Hepatocyte (in vitro differentiated cells): ENCODE results near the gene MICAL2. TPM values are rescaled to one million over a fixed set of nuclear protein-coding genes. Genes with fewer than 3 reads are reported as not detected.

ENCODE experiments used
- DNase-seq: peaks from one replicate; pipeline ENCODE4 v3.0.0-alpha.2; 2016; ENCODE audit warnings: low spot score
- H2AFZ ChIP-seq: fragments of 200-600 bp; sonication (generic); 2 replicates; pipeline ENCODE4 v1.6.0; 2016; ENCODE audit warnings: antibody characterized with exemption, mild to moderate bottlenecking
- H3K27ac ChIP-seq: fragments of 200-600 bp; sonication (generic); 2 replicates; pipeline ENCODE4 v1.5.1; 2016; ENCODE audit warnings: mild to moderate bottlenecking
- H3K27me3 ChIP-seq: fragments of 200-600 bp; sonication (generic); 2 replicates; pipeline ENCODE4 v1.6.1; 2016
- H3K36me3 ChIP-seq: fragments of 200-600 bp; sonication (generic); replicated peaks from 2 replicates; pipeline ENCODE4 v1.5.1; 2016; ENCODE audit warnings: low read depth; ENCODE audit not compliant: insufficient read depth
- H3K4me1 ChIP-seq: fragments of 200-600 bp; sonication (generic); 2 replicates; pipeline ENCODE4 v1.5.1; 2016; ENCODE audit warnings: mild to moderate bottlenecking, moderate library complexity; ENCODE audit not compliant: insufficient read depth
- H3K4me2 ChIP-seq: fragments of 200-600 bp; sonication (generic); 2 replicates; pipeline ENCODE4 v1.6.0; 2016
- H3K4me3 ChIP-seq: fragments of 200-600 bp; sonication (generic); 2 replicates; pipeline ENCODE4 v1.5.1; 2016; ENCODE audit warnings: mild to moderate bottlenecking
- H3K79me2 ChIP-seq: fragments of 200-600 bp; sonication (generic); 2 replicates; pipeline ENCODE4 v1.6.0; 2017; ENCODE audit warnings: mild to moderate bottlenecking
- H3K9me2 ChIP-seq: fragments of 200-600 bp; sonication (generic); replicated peaks from 2 replicates; pipeline ENCODE4 v1.6.0; 2017; ENCODE audit warnings: mild to moderate bottlenecking; ENCODE audit not compliant: insufficient read depth
- H3K9me3 ChIP-seq: fragments of 200-600 bp; sonication (generic); 2 replicates; pipeline ENCODE4 v1.5.1; 2016; ENCODE audit warnings: low read depth, mild to moderate bottlenecking
- H4K20me1 ChIP-seq: fragments of 200-600 bp; sonication (generic); 2 replicates; pipeline ENCODE4 v1.6.0; 2016; ENCODE audit warnings: mild to moderate bottlenecking; ENCODE audit not compliant: insufficient read depth, poor library complexity, severe bottlenecking
- EZH2 ChIP-seq: fragments of 200-600 bp; sonication (generic); IDR thresholded peaks from 2 replicates; pipeline ENCODE4 v1.6.1; 2016; ENCODE audit warnings: antibody characterized with exemption, mild to moderate bottlenecking, borderline replicate concordance
- EZH2phosphoT487 ChIP-seq: fragments of 200-600 bp; sonication (generic); IDR thresholded peaks from one replicate; pipeline ENCODE4 v1.6.1; 2018; ENCODE audit warnings: antibody characterized with exemption, mild to moderate bottlenecking, low read depth, moderate library complexity; ENCODE audit not compliant: unreplicated experiment, severe bottlenecking
- WGBS: methylation state at CpG from one replicate; pipeline ENCODE4 v1.1.6; 2016; ENCODE audit warnings: low lambda C conversion rate; ENCODE audit errors: missing lambda C conversion rate; 5-methylcytosine and 5-hydroxymethylcytosine counted together
- polyA plus RNA-seq: library from polyadenylated mRNA; unstranded; fragments of >200 nt; fragmentation: Nextera tagmentation; extraction: Ambion mirVana; gene quantifications from 2 replicates; pipeline ENCODE4 v1.2.1, GENCODE V29; 2016
- total RNA-seq: library from RNA; depleted of rRNA; stranded (reverse); fragments of >200 nt; gene quantifications from 2 replicates; pipeline ENCODE4 v1.2.3, GENCODE V29; 2014
- TF ChIP-seq, protein P1 (sequence below): fragments of 200-600 bp; sonication (generic); IDR thresholded peaks from 2 replicates; pipeline ENCODE4 v1.5.1; 2016; ENCODE audit warnings: antibody characterized with exemption, mild to moderate bottlenecking; ENCODE audit not compliant: poor library complexity

Gene MICAL2
- total and polyA plus RNA-seq, 2 experiments from 2014 or later: 36.8 to 56.0 TPM

DNA sequence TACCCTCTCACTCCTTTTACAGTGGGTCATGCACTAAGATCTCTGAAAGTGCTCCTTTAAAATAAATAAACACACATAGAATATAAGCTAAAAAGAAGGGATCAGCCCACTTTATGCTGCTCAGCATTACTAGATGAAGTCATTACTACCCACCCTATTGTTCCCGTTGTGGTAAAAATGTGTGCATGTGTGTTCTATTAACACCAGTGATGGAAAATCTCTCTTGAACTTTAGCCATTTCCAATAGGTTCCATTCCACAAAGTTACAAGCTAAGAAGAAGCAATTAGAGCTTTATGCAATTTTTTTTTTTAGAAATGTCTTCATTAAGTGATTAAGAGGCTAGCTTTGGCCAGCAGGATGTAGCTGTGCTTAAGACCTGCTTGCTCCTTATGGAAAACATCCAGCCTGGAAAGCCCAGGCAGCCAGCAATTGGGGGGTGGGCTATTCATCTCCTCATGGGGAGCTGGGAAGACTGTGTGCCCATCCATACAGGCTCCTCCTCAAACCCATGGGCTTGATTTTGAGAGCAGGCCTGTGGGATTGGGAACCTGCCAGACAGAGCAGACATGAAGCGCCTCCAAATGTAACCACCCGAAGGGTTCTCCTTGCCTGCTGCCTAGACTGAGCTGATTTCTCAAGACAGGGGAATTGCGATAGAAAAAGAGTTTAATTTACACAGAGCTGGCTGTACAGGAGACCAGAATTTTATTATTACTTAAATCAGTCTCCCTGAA lies 174.1 kb downstream of the MICAL2 start:
- Histone ChIP-seq H2AFZ (no peak overlapping the region), H3K4me3 (no peak overlapping the region), H3K9me3 (no peaks in the 10 kb centered on the region), H3K27me3 (no peaks in the 10 kb centered on the region), H3K4me1 (peaks cover 30% of the 10 kb centered on the region), H3K79me2 (no peaks in the 10 kb centered on the region), H4K20me1 (no peaks in the 10 kb centered on the region), H3K27ac (peak overlapping the region; percentile 56), H3K9me2 (no peaks in the 10 kb centered on the region), H3K36me3 (no peaks in the 10 kb centered on the region), H3K4me2 (no peak overlapping the region)
- TF ChIP-seq, protein P1, sequence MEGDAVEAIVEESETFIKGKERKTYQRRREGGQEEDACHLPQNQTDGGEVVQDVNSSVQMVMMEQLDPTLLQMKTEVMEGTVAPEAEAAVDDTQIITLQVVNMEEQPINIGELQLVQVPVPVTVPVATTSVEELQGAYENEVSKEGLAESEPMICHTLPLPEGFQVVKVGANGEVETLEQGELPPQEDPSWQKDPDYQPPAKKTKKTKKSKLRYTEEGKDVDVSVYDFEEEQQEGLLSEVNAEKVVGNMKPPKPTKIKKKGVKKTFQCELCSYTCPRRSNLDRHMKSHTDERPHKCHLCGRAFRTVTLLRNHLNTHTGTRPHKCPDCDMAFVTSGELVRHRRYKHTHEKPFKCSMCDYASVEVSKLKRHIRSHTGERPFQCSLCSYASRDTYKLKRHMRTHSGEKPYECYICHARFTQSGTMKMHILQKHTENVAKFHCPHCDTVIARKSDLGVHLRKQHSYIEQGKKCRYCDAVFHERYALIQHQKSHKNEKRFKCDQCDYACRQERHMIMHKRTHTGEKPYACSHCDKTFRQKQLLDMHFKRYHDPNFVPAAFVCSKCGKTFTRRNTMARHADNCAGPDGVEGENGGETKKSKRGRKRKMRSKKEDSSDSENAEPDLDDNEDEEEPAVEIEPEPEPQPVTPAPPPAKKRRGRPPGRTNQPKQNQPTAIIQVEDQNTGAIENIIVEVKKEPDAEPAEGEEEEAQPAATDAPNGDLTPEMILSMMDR: no peak
- no peak for TF ChIP-seq EZH2phosphoT487
- TF ChIP-seq EZH2: no peak
- 57% methylated on average over 4 of the region's 4 CpGs for WGBS
- DNase-seq: no peak

DNA sequence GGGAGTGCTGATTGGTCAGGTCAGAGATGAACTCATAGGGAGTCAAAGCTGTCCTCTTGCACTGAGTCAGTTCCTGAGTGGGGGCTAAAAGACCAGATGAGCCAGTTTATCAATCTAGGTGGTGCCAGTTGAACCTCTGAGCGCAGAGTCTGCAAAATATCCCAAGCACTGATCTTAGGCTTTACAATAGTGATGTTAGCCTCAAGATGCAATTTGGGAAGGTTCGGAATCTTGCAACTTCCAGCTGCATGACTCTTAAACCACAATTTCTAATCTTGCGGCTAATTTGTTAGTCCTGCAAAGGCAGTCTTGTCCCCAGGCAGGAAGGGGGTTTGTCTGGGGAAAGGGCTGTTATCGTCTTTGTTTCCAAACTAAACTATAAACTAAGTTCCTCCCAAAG lies 174.7 kb downstream of the MICAL2 start:
- 67% methylated on average over 4 of the region's 4 CpGs for WGBS
- H3K27me3 ChIP-seq: no peaks in the 10 kb centered on the region
- peaks cover 28% of the 10 kb centered on the region for H3K4me1 ChIP-seq
- H3K9me2 ChIP-seq: no peaks in the 10 kb centered on the region
- no peaks in the 10 kb centered on the region for H3K9me3 ChIP-seq
- no peaks in the 10 kb centered on the region for H3K36me3 ChIP-seq
- H3K79me2 ChIP-seq: no peaks in the 10 kb centered on the region
- no peak overlapping the region for H3K4me2 ChIP-seq
- no peak overlapping the region for H2AFZ ChIP-seq
- peak overlapping the region; percentile 56 for H3K27ac ChIP-seq
- H3K4me3 ChIP-seq: no peak overlapping the region
- DNase-seq: no peak
- TF ChIP-seq, protein P1: no peak
- TF ChIP-seq EZH2phosphoT487 (no peak), EZH2 (no peak)
- H4K20me1 ChIP-seq: no peaks in the 10 kb centered on the region

DNA sequence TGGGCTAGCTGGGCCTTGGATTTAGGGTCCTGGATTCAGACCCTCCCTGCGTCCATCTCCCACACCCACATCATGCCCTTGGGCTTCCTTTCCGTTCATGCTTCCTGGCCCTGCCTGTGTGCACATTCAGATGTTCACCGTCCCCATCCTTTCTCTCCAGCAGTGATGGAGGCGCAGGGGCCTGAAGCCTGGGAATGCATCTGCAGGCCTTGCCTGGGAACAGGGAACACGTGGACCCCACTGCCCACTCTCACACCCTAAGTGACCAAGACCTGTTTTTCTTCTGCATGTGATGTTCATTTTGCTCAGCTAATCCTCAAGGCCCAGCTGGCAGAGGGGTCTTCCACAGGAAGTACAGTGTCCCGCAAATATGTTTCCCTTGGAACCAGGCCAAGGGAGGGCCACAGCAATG lies 175.4 kb downstream of the MICAL2 start:
- H4K20me1 ChIP-seq: no peaks in the 10 kb centered on the region
- DNase-seq: no peak
- 83% methylated on average over 6 of the region's 6 CpGs for WGBS
- H3K4me1 ChIP-seq: peaks cover 21% of the 10 kb centered on the region
- H3K4me2 ChIP-seq: no peak overlapping the region
- H2AFZ ChIP-seq: no peak overlapping the region
- no peak for TF ChIP-seq EZH2phosphoT487
- TF ChIP-seq, protein P1: no peak
- no peak for TF ChIP-seq EZH2
- no peaks in the 10 kb centered on the region for H3K27me3 ChIP-seq
- no peak overlapping the region for H3K4me3 ChIP-seq
- no peaks in the 10 kb centered on the region for H3K9me3 ChIP-seq
- H3K79me2 ChIP-seq: no peaks in the 10 kb centered on the region
- no peaks in the 10 kb centered on the region for H3K9me2 ChIP-seq
- H3K27ac ChIP-seq: peak overlapping the region; percentile 56
- H3K36me3 ChIP-seq: no peaks in the 10 kb centered on the region
